ENCODE results near the gene DCBLD1. TPM values are rescaled to one million over a fixed set of nuclear protein-coding genes. Genes with fewer than 3 reads are reported as not detected.

The DCBLD1 gene
- total and polyA plus RNA-seq, 2 donors (not counting 3 experiments of a cell fraction or from before 2014, with no cell fraction given) = 30.2 to 44.3 TPM

DNA sequence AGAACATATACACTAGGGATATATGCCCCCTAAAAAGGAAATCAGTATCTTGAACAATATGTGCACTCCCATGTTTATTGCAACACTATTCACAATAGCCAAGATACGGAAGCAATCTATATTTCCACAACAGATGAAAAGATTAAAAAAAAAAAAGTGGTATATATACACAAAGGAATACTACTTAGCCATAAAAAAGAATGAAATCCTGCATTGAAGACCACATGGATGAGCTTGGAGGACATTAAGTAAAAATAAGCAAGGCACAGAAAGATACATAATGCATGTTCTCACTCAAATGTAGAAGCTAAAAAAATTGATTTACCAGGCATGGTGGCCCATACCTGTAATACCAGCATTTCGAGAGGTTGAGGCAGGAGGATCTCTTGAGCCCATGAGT is 115.3 kb downstream of the DCBLD1 start:
- Histone ChIP-seq H4K20me1 (replicated peaks; ENCODE audit: control insufficient read depth, extremely low read depth, insufficient read depth, low read length) (no peaks in the 10 kb centered on the region), H3K79me2 (ENCODE audit: control insufficient read depth, insufficient read depth, low read length) (peaks cover 53% of the 10 kb centered on the region), H2AFZ (ENCODE audit: low read depth, low read length) (no peak overlapping the region), H3K36me3 (ENCODE audit: control insufficient read depth in 2 of 2, extremely low read depth in 1 of 2, insufficient read depth in 2 of 2, low read length in 2 of 2) (no peaks in the 10 kb centered on the region), H3K4me1 (ENCODE audit: control insufficient read depth, extremely low read depth, insufficient read depth, low read length) (peaks cover 18% of the 10 kb centered on the region), H3K9ac (replicated peaks; ENCODE audit: extremely low read depth, insufficient read depth, low read length) (no peak overlapping the region), H3K9me1 (replicated peaks; ENCODE audit: control insufficient read depth, extremely low read depth, insufficient read depth, low read length) (no peaks in the 10 kb centered on the region), H3K4me3 (replicated peaks in 1 of 3; ENCODE audit: insufficient read depth in 1 of 3, low read depth in 1 of 3, low read length in 3 of 3) (no peak overlapping the region), H3K4me2 (ENCODE audit: insufficient read depth, low read length) (no peak overlapping the region), H3K27me3 (ENCODE audit: control insufficient read depth in 2 of 2, insufficient read depth in 2 of 2, low read length in 2 of 2) (no peaks in the 10 kb centered on the region), H3K27ac (ENCODE audit: insufficient read depth, low read depth, low read length) (no peak overlapping the region), H3K9me3 (replicated peaks; ENCODE audit: control insufficient read depth, insufficient read depth, low read length) (no peaks in the 10 kb centered on the region)
- ChIA-PET CTCF (interaction anchor here (1.2 kb wide), 1 partner anchor 148 kb away, joined by 3 read pairs; no protein-coding TSS in a partner anchor), POLR2A (no interaction called here)
- intact Hi-C loops (cut with micrococcal nuclease) = no loop called here
- TF ChIP-seq EZH2 (IDR thresholded peaks at IDR 0.05; ENCODE audit: borderline replicate concordance, low read depth, low read length, severe bottlenecking) (no peak), MYC (IDR thresholded peaks at IDR 0.05; ENCODE audit: low read depth, low read length) (no peak), GATA2 (IDR thresholded peaks at IDR 0.05; ENCODE audit: insufficient read depth, insufficient read length, low read depth, low read length) (no peak), POLR2AphosphoS5 (IDR thresholded peaks at IDR 0.05; ENCODE audit: insufficient read depth, low read depth, low read length) (no peak), FOS (IDR thresholded peaks at IDR 0.05; ENCODE audit: borderline replicate concordance, insufficient read depth, low read length) (no peak), JUN (IDR thresholded peaks at IDR 0.05; ENCODE audit: borderline replicate concordance, insufficient read depth, insufficient read length, low read depth) (no peak), POLR2A (IDR thresholded peaks at IDR 0.05; ENCODE audit: low read depth, low read length) (no peak)
- TF ChIP-seq, protein P1, sequence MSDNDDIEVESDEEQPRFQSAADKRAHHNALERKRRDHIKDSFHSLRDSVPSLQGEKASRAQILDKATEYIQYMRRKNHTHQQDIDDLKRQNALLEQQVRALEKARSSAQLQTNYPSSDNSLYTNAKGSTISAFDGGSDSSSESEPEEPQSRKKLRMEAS (IDR thresholded peaks at IDR 0.05; ENCODE audit: insufficient read depth, insufficient read length) = no peak
- TF ChIP-seq, protein P2, sequence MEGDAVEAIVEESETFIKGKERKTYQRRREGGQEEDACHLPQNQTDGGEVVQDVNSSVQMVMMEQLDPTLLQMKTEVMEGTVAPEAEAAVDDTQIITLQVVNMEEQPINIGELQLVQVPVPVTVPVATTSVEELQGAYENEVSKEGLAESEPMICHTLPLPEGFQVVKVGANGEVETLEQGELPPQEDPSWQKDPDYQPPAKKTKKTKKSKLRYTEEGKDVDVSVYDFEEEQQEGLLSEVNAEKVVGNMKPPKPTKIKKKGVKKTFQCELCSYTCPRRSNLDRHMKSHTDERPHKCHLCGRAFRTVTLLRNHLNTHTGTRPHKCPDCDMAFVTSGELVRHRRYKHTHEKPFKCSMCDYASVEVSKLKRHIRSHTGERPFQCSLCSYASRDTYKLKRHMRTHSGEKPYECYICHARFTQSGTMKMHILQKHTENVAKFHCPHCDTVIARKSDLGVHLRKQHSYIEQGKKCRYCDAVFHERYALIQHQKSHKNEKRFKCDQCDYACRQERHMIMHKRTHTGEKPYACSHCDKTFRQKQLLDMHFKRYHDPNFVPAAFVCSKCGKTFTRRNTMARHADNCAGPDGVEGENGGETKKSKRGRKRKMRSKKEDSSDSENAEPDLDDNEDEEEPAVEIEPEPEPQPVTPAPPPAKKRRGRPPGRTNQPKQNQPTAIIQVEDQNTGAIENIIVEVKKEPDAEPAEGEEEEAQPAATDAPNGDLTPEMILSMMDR (IDR thresholded peaks at IDR 0.05; ENCODE audit: extremely low read depth in 1 of 2, insufficient read depth in 1 of 2, low read depth in 1 of 2, low read length in 2 of 2) = no peak
- dilution Hi-C loops (cut with MboI; ENCODE audit: extremely low pct_ligation_motif_present, low sequenced_read_pairs) = no loop called here
- no TSS peak for BruUV-seq (replicated peaks)
- DNase-seq (ENCODE audit: low read depth, low spot score) = no peak
- no peak for FAIRE-seq

Small RNA genes lying within 50 kb of the gene (small RNA-seq; reads per million reads assigned to genes)
- gene RNU6-253P (ENCODE audit: insufficient read depth, insufficient read length, low read depth, low replicate concordance) = not detected

Other genes starting within 250 kb of the DCBLD1 start
- gene VGLL2, start 217.1 kb upstream of the DCBLD1 start, total RNA-seq = not detected in 2 replicates
- not detected in 2 replicates for gene VGLL2, start 217.1 kb upstream of the DCBLD1 start, polyA plus RNA-seq
- gene ROS1, start 56.7 kb upstream of the DCBLD1 start, total RNA-seq = not detected in 2 replicates
- not detected in 2 replicates for gene ROS1, start 56.7 kb upstream of the DCBLD1 start, polyA plus RNA-seq
- gene GOPC, start 119.8 kb downstream of the DCBLD1 start, total RNA-seq = 21.3 and 22.8 TPM in 2 replicates
- 5.8 and 7.8 TPM in 2 replicates for gene GOPC, start 119.8 kb downstream of the DCBLD1 start, polyA plus RNA-seq
- gene NUS1, start 192.8 kb downstream of the DCBLD1 start, total RNA-seq = 33.4 and 34.3 TPM in 2 replicates
- 8.2 and 9.5 TPM in 2 replicates for gene NUS1, start 192.8 kb downstream of the DCBLD1 start, polyA plus RNA-seq

All from endothelial cell of umbilical vein (primary cell).